ENCODE results near the gene FAM163B.

Gene FAM163B

GRCh38 chr9:133599470-133600173 is 9.6 kb downstream of the FAM163B start:
- no peaks in the 10 kb centered on the region for H3K27me3 ChIP-seq

DNA sequence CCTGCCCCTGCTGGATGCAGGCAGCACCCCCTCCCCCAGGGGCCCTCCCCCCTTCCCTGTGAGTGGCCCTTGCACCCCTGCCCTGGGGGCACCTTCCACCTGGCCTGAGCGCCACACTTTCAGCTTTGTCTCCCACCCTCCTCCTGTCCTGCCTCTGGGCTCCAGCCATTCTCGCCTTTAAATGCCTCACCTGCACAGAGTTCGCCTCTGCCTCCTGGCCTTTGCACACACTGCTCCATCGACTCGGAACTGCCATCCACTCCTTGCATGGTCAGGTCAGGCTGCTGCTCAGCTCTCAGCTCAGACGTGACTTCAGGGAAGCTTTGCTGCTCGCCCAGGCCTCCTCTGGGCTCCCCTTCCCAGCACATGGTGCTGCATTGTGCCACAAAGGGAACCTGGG is 10.2 kb downstream of the FAM163B start:
- Histone ChIP-seq H3K4me1 (peaks cover 8% of the 10 kb centered on the region), H3K9me3 (peaks cover 6% of the 10 kb centered on the region; the same call in 1 of the 2 replicates)
- TF ChIP-seq, protein P1, sequence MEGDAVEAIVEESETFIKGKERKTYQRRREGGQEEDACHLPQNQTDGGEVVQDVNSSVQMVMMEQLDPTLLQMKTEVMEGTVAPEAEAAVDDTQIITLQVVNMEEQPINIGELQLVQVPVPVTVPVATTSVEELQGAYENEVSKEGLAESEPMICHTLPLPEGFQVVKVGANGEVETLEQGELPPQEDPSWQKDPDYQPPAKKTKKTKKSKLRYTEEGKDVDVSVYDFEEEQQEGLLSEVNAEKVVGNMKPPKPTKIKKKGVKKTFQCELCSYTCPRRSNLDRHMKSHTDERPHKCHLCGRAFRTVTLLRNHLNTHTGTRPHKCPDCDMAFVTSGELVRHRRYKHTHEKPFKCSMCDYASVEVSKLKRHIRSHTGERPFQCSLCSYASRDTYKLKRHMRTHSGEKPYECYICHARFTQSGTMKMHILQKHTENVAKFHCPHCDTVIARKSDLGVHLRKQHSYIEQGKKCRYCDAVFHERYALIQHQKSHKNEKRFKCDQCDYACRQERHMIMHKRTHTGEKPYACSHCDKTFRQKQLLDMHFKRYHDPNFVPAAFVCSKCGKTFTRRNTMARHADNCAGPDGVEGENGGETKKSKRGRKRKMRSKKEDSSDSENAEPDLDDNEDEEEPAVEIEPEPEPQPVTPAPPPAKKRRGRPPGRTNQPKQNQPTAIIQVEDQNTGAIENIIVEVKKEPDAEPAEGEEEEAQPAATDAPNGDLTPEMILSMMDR (IDR thresholded peaks at IDR 0.05; ENCODE audit: low read depth, low read length): no peak

More at GRCh38 chr9:133599470-133600173, 9.6 kb downstream of the FAM163B start:
- peaks cover 6% of the 10 kb centered on the region; the same call in 1 of the 2 replicates for H3K9me3 ChIP-seq
- no peak for DNase-seq
- TF ChIP-seq, protein P1 (IDR thresholded peaks at IDR 0.05; ENCODE audit: low read depth, low read length): no peak
- peaks cover 52% of the 10 kb centered on the region for H3K36me3 ChIP-seq
- H3K4me3 ChIP-seq (ENCODE audit: low read depth, low read length): no peak overlapping the region
- H3K4me1 ChIP-seq: peaks cover 13% of the 10 kb centered on the region

DNA sequence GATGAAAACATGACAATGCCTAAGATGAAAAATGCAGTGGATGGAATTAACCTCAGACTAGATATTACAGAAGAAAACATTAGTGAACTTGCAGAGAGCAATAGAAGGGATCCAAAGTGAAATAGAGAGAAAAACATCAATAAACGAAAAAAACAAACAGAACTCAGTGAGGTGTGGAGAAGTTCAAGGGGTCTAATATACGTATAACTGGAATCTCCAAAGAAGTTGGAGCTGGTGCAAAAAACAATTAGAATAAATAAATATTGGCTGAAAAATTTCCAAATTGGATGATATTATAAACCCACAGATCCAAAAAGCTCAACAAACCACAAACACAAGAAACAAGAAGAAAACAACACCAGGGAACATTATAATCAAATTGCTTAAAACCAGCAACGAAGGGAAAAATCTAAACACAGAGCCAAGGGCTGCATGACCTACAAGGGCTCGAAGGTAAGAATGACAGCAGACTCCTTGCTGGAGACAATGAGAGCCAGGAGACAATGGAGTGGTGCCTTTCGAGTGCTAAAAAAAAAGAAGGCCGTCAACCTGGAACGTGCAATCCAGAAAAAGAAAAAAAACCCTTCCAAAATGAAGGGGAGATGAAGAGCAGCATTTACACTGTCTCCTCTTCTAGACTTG is 11.8 kb downstream of the FAM163B start:
- Histone ChIP-seq H3K4me3 (ENCODE audit: low read depth, low read length) (no peak overlapping the region), H3K27me3 (no peaks in the 10 kb centered on the region), H3K36me3 (peaks cover 49% of the 10 kb centered on the region), H3K4me1 (peaks cover 3% of the 10 kb centered on the region; the same call in 1 of the 2 replicates), H3K9me3 (peaks cover 6% of the 10 kb centered on the region; the same call in 1 of the 2 replicates)
- TF ChIP-seq, protein P1 (IDR thresholded peaks at IDR 0.05; ENCODE audit: low read depth, low read length): no peak
- DNase-seq: no peak

More for the DNA sequence above, 10.2 kb downstream of the FAM163B start:
- Histone ChIP-seq H3K36me3 (peaks cover 51% of the 10 kb centered on the region), H3K27me3 (no peaks in the 10 kb centered on the region), H3K4me3 (ENCODE audit: low read depth, low read length) (no peak overlapping the region)
- DNase-seq: no peak

GRCh38 chr9:133595910-133596309 is 13.3 kb downstream of the FAM163B start:
- TF ChIP-seq, protein P1 (IDR thresholded peaks at IDR 0.05; ENCODE audit: low read depth, low read length): no peak
- no peak for DNase-seq
- peaks cover 39% of the 10 kb centered on the region for H3K36me3 ChIP-seq
- H3K4me1 ChIP-seq: no peaks in the 10 kb centered on the region; the same call in 1 of the 2 replicates
- H3K9me3 ChIP-seq: peaks cover 6% of the 10 kb centered on the region; the same call in 1 of the 2 replicates
- no peak overlapping the region for H3K4me3 ChIP-seq (ENCODE audit: low read depth, low read length)
- H3K27me3 ChIP-seq: no peaks in the 10 kb centered on the region

- Histone ChIP-seq H3K4me1 (no peaks in the 10 kb centered on the region; the same call in 1 of the 2 replicates), H3K36me3 (peaks cover 28% of the 10 kb centered on the region), H3K27me3 (no peaks in the 10 kb centered on the region), H3K4me3 (ENCODE audit: low read depth, low read length) (no peak overlapping the region), H3K9me3 (peaks cover 4% of the 10 kb centered on the region; the same call in 1 of the 2 replicates)
- no peak for DNase-seq
- TF ChIP-seq, protein P1 (IDR thresholded peaks at IDR 0.05; ENCODE audit: low read depth, low read length): no peak; the same call in 1 of the 2 replicates
These were observed 14.9 kb downstream of the FAM163B start for GRCh38 chr9:133594310-133594709.
